ENCODE results near the gene MYL4. TPM values are rescaled to one million over a fixed set of nuclear protein-coding genes. Genes with fewer than 3 reads are reported as not detected.

MYL4 gene
- total RNA-seq, 4 donors from 2014 or later = 5.2 to 11.0 (median 6.2) TPM

GRCh38 chr17:47246120-47246519 lies 37.0 kb downstream of the MYL4 start:
- 87 to 91% methylated on average over 2 of the region's 2 CpGs for WGBS, 2 donors
- Histone ChIP-seq H3K27ac (no peak overlapping the region), H3K27me3 (no peaks in the 10 kb centered on the region), H3K36me3 (no peaks in the 10 kb centered on the region), H3K9me3 (no peaks in the 10 kb centered on the region), H3K4me1 (no peaks in the 10 kb centered on the region), H3K4me3 (replicated peaks in 1 of 3) (no peak overlapping the region)
- no peak for DNase-seq
- intact Hi-C loops (cut with DNase I) = no loop called here
- no peak for TF ChIP-seq CTCF (IDR thresholded peaks at IDR 0.05)
- TF ChIP-seq POLR2A (IDR thresholded peaks at IDR 0.05) = no peak

- Histone ChIP-seq H3K27me3 (no peaks in the 10 kb centered on the region), H3K27ac (no peak overlapping the region), H3K4me1 (peaks cover 0 to 15% of the 10 kb centered on the region in 2 donors), H3K4me3 (replicated peaks in 1 of 3) (no peak overlapping the region), H3K9me3 (no peaks in the 10 kb centered on the region), H3K36me3 (no peaks in the 10 kb centered on the region)
- DNase-seq = no peak
- no peak for TF ChIP-seq CTCF (IDR thresholded peaks at IDR 0.05)
- 94 to 95% methylated on average over 2 of the region's 2 CpGs for WGBS, 2 donors
- intact Hi-C loops (cut with DNase I) = no loop called here
Observed at GRCh38 chr17:47250855-47251254, 41.7 kb downstream of the MYL4 start.

- 100% methylated on average over 1 of the region's 1 CpG for WGBS, 2 donors
- intact Hi-C loops (cut with DNase I) = no loop called here
- Histone ChIP-seq H3K9me3 (no peaks in the 10 kb centered on the region), H3K36me3 (no peaks in the 10 kb centered on the region), H3K4me3 (replicated peaks in 1 of 3) (no peak overlapping the region), H3K4me1 (peaks cover under 1 to 18% of the 10 kb centered on the region in 2 donors), H3K27me3 (no peaks in the 10 kb centered on the region), H3K27ac (no peak overlapping the region)
- no peak for DNase-seq
- TF ChIP-seq CTCF (IDR thresholded peaks at IDR 0.05) (no peak), POLR2A (IDR thresholded peaks at IDR 0.05) (no peak)
Observed at GRCh38 chr17:47251421-47251940, 42.3 kb downstream of the MYL4 start.

GRCh38 chr17:47252209-47252608 lies 43.1 kb downstream of the MYL4 start:
- TF ChIP-seq CTCF (IDR thresholded peaks at IDR 0.05) (no peak), POLR2A (IDR thresholded peaks at IDR 0.05) (no peak)
- Histone ChIP-seq H3K27me3 (no peaks in the 10 kb centered on the region), H3K36me3 (no peaks in the 10 kb centered on the region), H3K4me3 (replicated peaks in 1 of 3) (no peak overlapping the region), H3K4me1 (peaks cover 8 to 23% of the 10 kb centered on the region in 2 donors), H3K9me3 (no peaks in the 10 kb centered on the region), H3K27ac (peak overlapping the region in 1 of 3 donors; percentile 98)
- intact Hi-C loops (cut with DNase I) = no loop called here
- no peak for DNase-seq
- 96 to 100% methylated on average over 1 of the region's 1 CpG for WGBS, 2 donors

- TF ChIP-seq POLR2A (IDR thresholded peaks at IDR 0.05) (no peak), CTCF (IDR thresholded peaks at IDR 0.05) (no peak)
- DNase-seq = no peak
- H3K27me3 ChIP-seq = no peaks in the 10 kb centered on the region
- H3K4me1 ChIP-seq = peaks cover 15 to 31% of the 10 kb centered on the region in 2 donors
- intact Hi-C loops (cut with DNase I) = no loop called here
- peak overlapping the region; percentile 18 to 85 (median 82) for H3K4me3 ChIP-seq (replicated peaks in 1 of 3)
- no peaks in the 10 kb centered on the region for H3K36me3 ChIP-seq
- H3K9me3 ChIP-seq = no peaks in the 10 kb centered on the region
- WGBS, 2 donors = 74 to 78% methylated on average over 10 of the region's 10 CpGs
- peak overlapping the region; percentile 87 to 98 (median 95) for H3K27ac ChIP-seq
Observed at GRCh38 chr17:47252766-47253512, 43.8 kb downstream of the MYL4 start.

Data from thyroid gland (tissue), 4 donors.